DOHH2 (cell line): Measurements from ENCODE around the gene CHCHD6.

Experiments
- H3F3A ChIP-seq: fragments of 200-600 bp; sonication (generic), shearing (Covaris generic); 2 replicates; pipeline ENCODE4 v1.6.0; 2016; ENCODE audit warnings: antibody characterized with exemption, mild to moderate bottlenecking; ENCODE audit not compliant: control insufficient read depth, insufficient read depth
- H3K27ac ChIP-seq: fragments of 200-600 bp; sonication (generic); 2 replicates; pipeline ENCODE4 v1.5.1; 2014; ENCODE audit warnings: low read depth, mild to moderate bottlenecking, low read length, moderate library complexity
- H3K27me3 ChIP-seq: fragments of 200-600 bp; sonication (generic); 2 replicates; pipeline ENCODE4 v1.6.1; 2014; ENCODE audit warnings: mild to moderate bottlenecking, low read length, mixed read lengths; ENCODE audit not compliant: control insufficient read depth
- H3K36me3 ChIP-seq: fragments of 200-600 bp; sonication (generic); 2 replicates; pipeline ENCODE4 v1.6.1; 2014; ENCODE audit warnings: mild to moderate bottlenecking, low read length, moderate library complexity, mixed read lengths; ENCODE audit not compliant: control insufficient read depth
- H3K4me1 ChIP-seq: fragments of 200-600 bp; sonication (generic); 2 replicates; pipeline ENCODE4 v1.6.1; 2014; ENCODE audit warnings: mild to moderate bottlenecking, low read length, mixed read lengths; ENCODE audit not compliant: control insufficient read depth
- H3K4me2 ChIP-seq: fragments of 200-600 bp; sonication (generic); 2 replicates; pipeline ENCODE4 v1.6.0; 2014; ENCODE audit warnings: mild to moderate bottlenecking, low read length, moderate library complexity
- H3K4me3 ChIP-seq: fragments of 200-600 bp; sonication (generic); 2 replicates; pipeline ENCODE4 v1.5.1; 2014; ENCODE audit warnings: mild to moderate bottlenecking, low read length, mixed read lengths
- H3K79me2 ChIP-seq: fragments of 200-600 bp; sonication (generic); 2 replicates; pipeline ENCODE4 v1.6.1; 2014; ENCODE audit warnings: mild to moderate bottlenecking, low read length, mixed read lengths; ENCODE audit not compliant: control insufficient read depth
- H3K9me2 ChIP-seq: fragments of 200-600 bp; sonication (generic); replicated peaks from 2 replicates; pipeline ENCODE4 v1.6.1; 2014; ENCODE audit warnings: mild to moderate bottlenecking, low read length, mixed read lengths; ENCODE audit not compliant: control insufficient read depth
- H3K9me3 ChIP-seq: fragments of 200-600 bp; sonication (generic); 2 replicates; pipeline ENCODE4 v1.6.1; 2014; ENCODE audit warnings: antibody characterized with exemption, low read length, mixed read lengths; ENCODE audit not compliant: control insufficient read depth, insufficient read depth
- H4K20me1 ChIP-seq: fragments of 200-600 bp; sonication (generic); 2 replicates; pipeline ENCODE4 v1.6.0; 2014; ENCODE audit warnings: low read depth, mild to moderate bottlenecking, antibody characterized with exemption, low read length, moderate library complexity; ENCODE audit not compliant: control insufficient read depth, insufficient read depth
- EZH2phosphoT487 ChIP-seq: fragments of 200-600 bp; sonication (generic); IDR thresholded peaks from 2 replicates; pipeline ENCODE4 v1.6.1; 2017; ENCODE audit warnings: borderline replicate concordance, mild to moderate bottlenecking, antibody characterized with exemption, low read length, moderate library complexity, mixed read lengths
- TF ChIP-seq, protein P1 (sequence below): fragments of 200-600 bp; sonication (generic); IDR thresholded peaks from one replicate; pipeline ENCODE4 v1.5.1; 2014; ENCODE audit warnings: antibody characterized with exemption, mild to moderate bottlenecking, low read depth, low read length; ENCODE audit not compliant: poor library complexity, severe bottlenecking

CHCHD6 gene

DNA sequence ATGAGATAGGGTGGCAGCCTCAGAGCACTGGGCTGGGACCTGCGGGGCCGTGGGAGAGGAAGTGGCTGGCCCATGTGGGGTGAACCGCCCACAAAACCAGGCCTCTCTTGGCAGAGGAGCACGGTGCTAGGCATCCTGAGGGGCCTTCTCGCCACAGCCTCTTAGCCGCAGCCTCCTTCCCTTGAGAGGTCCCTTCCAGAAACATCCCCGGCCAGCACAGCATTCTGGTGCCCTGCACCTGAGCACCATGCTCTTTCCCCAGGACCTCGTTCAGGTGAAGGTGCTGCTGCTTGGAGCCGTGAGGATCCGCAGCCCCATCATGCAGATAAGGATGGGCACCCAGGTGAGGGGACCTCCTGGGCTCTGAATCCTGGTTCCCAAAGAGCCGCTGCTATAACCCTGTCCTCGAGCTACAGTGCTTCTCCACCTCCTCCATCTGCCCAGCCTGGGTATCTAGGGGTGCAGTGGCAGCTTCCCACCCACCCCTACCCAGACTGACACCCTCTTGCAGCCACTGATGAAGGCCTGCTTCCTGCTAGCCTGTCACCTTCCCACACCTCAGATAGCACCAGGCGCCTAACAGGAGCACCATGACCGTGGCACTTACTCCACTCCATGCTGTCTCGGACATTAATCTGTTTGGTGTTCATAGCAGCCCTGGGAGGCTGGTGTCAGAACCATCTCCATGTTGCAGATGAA lies 37.9 kb upstream of the CHCHD6 start:
- no peak for TF ChIP-seq EZH2phosphoT487
- TF ChIP-seq, protein P1, sequence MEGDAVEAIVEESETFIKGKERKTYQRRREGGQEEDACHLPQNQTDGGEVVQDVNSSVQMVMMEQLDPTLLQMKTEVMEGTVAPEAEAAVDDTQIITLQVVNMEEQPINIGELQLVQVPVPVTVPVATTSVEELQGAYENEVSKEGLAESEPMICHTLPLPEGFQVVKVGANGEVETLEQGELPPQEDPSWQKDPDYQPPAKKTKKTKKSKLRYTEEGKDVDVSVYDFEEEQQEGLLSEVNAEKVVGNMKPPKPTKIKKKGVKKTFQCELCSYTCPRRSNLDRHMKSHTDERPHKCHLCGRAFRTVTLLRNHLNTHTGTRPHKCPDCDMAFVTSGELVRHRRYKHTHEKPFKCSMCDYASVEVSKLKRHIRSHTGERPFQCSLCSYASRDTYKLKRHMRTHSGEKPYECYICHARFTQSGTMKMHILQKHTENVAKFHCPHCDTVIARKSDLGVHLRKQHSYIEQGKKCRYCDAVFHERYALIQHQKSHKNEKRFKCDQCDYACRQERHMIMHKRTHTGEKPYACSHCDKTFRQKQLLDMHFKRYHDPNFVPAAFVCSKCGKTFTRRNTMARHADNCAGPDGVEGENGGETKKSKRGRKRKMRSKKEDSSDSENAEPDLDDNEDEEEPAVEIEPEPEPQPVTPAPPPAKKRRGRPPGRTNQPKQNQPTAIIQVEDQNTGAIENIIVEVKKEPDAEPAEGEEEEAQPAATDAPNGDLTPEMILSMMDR: no peak
- Histone ChIP-seq H3K4me3 (no peak overlapping the region), H3K27ac (no peak overlapping the region), H3K36me3 (no peaks in the 10 kb centered on the region), H3K4me1 (peaks cover 1% of the 10 kb centered on the region), H3K79me2 (no peaks in the 10 kb centered on the region), H3K27me3 (no peaks in the 10 kb centered on the region), H4K20me1 (no peaks in the 10 kb centered on the region), H3K4me2 (no peak overlapping the region), H3K9me2 (no peaks in the 10 kb centered on the region), H3K9me3 (no peaks in the 10 kb centered on the region; the same call in 1 of the 2 replicates), H3F3A (no peaks in the 10 kb centered on the region)

DNA sequence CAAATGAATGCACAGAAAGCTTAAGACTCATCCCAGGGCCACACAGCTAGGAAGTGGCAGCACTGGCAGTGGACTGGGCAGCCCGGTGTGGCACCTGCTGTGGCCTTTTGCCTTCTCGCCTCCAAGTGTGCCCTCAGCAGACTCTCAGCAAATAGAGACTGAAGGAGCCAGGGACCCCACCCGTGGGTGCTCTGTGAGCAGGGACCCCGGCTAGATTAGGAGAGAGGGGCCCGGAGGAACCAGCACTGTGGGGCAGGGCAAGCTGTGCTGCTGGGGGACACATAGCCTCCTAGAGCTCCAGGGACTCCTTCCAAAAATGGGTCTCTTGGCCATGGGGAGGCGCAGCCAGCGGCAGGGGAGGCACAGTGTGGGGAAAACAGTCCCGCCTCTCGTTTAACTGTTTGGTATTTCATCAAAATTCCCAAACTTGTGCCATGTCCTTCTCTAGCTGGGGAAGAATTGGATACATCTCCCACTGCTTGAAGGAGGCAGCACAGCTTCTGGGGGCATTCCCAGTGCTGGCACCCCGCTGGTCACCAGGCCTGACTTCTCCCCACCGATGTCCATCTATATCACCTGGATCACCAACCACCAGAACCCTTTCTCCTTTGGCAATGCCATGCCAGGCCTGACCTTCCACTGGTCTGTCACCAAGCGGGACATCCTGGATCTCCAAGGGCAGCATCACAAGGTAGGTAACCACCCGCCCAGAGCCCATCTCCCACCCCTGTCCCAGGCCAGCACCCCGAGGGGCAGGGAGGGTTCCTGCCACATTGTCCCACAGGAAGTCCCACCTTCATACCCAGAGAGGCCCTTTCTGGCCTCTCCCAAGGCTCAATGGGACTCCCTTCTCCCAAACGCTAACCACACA lies 37.1 kb upstream of the CHCHD6 start:
- Histone ChIP-seq H3K27me3 (no peaks in the 10 kb centered on the region), H3K36me3 (no peaks in the 10 kb centered on the region), H3K9me3 (no peaks in the 10 kb centered on the region), H3K79me2 (no peaks in the 10 kb centered on the region), H3K9me2 (no peaks in the 10 kb centered on the region), H4K20me1 (no peaks in the 10 kb centered on the region), H3K4me1 (peaks cover 9% of the 10 kb centered on the region), H3F3A (no peaks in the 10 kb centered on the region), H3K27ac (no peak overlapping the region), H3K4me3 (no peak overlapping the region), H3K4me2 (no peak overlapping the region)
- TF ChIP-seq, protein P1: no peak
- TF ChIP-seq EZH2phosphoT487: no peak

DNA sequence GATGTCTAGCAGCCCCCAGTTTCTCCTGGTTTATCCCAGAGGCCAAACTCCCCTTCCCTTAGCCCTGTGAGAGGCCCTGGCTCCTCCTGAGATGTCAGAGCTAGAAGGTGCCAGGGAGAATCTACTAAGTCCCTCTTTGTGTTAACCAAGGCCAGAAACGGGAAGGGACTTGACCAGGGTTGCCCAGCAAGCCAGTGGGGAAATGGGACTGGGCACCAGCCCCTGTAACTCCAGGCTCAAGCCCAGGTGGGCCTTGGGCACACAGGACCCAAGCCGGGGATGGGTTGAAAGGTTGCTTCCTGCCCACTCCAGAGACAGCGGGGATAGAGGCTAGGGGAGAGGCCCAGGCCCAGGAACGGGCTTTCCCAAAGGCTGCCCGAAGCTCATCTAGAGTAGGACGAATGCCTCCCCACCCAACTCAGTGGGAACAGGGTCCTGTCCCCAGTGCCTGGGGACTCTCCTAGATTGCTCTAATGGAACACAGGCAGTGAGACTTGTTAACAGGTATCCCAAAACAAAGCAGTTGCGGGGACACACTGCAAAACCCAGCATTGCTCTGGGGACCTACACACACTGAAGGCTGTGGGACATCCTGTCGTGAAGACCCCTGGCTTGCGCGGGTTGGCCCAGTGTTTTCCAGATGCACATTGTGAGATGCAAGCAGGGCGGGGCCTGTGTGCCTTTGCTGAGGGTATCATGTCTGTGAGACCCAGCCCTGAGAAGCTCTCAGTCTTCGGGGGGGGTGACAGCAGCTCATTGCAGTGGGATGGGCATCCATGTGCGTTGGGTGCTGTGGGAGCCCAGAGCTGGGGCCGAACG lies 36.2 kb upstream of the CHCHD6 start:
- Histone ChIP-seq H3K27me3 (no peaks in the 10 kb centered on the region), H4K20me1 (no peaks in the 10 kb centered on the region), H3K4me3 (no peak overlapping the region), H3F3A (no peaks in the 10 kb centered on the region), H3K79me2 (no peaks in the 10 kb centered on the region), H3K9me2 (no peaks in the 10 kb centered on the region), H3K4me2 (no peak overlapping the region), H3K36me3 (no peaks in the 10 kb centered on the region), H3K27ac (no peak overlapping the region), H3K4me1 (peaks cover 10% of the 10 kb centered on the region), H3K9me3 (no peaks in the 10 kb centered on the region)
- TF ChIP-seq EZH2phosphoT487: no peak
- TF ChIP-seq, protein P1: no peak
